Peyer's patch (tissue), 4 donors: ENCODE data around the gene C1orf74. TPM values are rescaled to one million over a fixed set of nuclear protein-coding genes. Genes with fewer than 3 reads are reported as not detected.

Source experiments
- DNase-seq, 3 donors: peaks; one replicate each; pipeline ENCODE4 v3.0.0-alpha.2; 2017 to 2019
- H3K27ac ChIP-seq, 4 donors: fragments of 200-600 bp; sonication (generic); one replicate each; pipeline ENCODE4 v1.5.1; 2016 to 2019
- H3K27me3 ChIP-seq, 2 donors: fragments of 200-600 bp; sonication (generic); one replicate each; pipeline ENCODE4 v1.5.1; 2019
- H3K36me3 ChIP-seq, 3 donors: fragments of 200-600 bp; sonication (generic); one replicate each; pipeline ENCODE4 v1.5.1; 2016 to 2019
- H3K4me1 ChIP-seq, 4 donors: fragments of 200-600 bp; sonication (generic); one replicate each; pipeline ENCODE4 v1.5.1; 2016 to 2019
- H3K4me3 ChIP-seq, 4 donors: fragments of 200-600 bp; sonication (generic); 1 replicate in 3 of 4; 2 replicates in 1 of 4; pipeline ENCODE4 v1.5.1; 2016 to 2019; ENCODE audit warnings: mild to moderate bottlenecking in 1 of 4
- H3K9me3 ChIP-seq, 4 donors: fragments of 200-600 bp; sonication (generic); one replicate each; pipeline ENCODE4 v1.5.1; 2016 to 2019; ENCODE audit warnings: mild to moderate bottlenecking in 1 of 4
- CTCF ChIP-seq, 6 experiments: fragments of 450-650 bp in 4 of 6; fragments of 200-600 bp in 2 of 6; sonication (generic) in 1 of 6; IDR thresholded peaks; one replicate each; pipeline ENCODE4 v1.5.1; 2017 to 2019; ENCODE audit warnings: antibody characterized with exemption in 6 of 6, mild to moderate bottlenecking in 3 of 6, moderate library complexity in 1 of 6
- POLR2A ChIP-seq, 2 donors: fragments of 450-650 bp; IDR thresholded peaks; one replicate each; pipeline ENCODE4 v1.5.1; 2017; ENCODE audit warnings: antibody characterized with exemption in 2 of 2, mild to moderate bottlenecking in 2 of 2, moderate library complexity in 2 of 2
- total RNA-seq, 4 donors: library from RNA; depleted of rRNA; stranded (reverse); fragments of >200 nt; gene quantifications; one replicate each; pipeline ENCODE4 v1.1.0, GENCODE V29; 2016

Gene C1orf74
- total RNA-seq, 4 donors from 2014 or later, result 0.83 to 1.9 (median 1.8) TPM

- no peaks in the 10 kb centered on the region for H3K9me3 ChIP-seq
- H3K27me3 ChIP-seq, result no peaks in the 10 kb centered on the region
- TF ChIP-seq CTCF (IDR thresholded peaks at IDR 0.05), result no peak
- H3K4me3 ChIP-seq, result no peak overlapping the region
- peak overlapping the region in 1 of 4 donors; percentile 91 for H3K27ac ChIP-seq
- peaks cover 0 to 39% (median 0%) of the 10 kb centered on the region in 4 donors for H3K4me1 ChIP-seq
- DNase-seq, result no peak
- peaks cover 0 to 23% (median 0%) of the 10 kb centered on the region in 3 donors for H3K36me3 ChIP-seq
Observed at GRCh38 chr1:209785592-209785991, 1.2 kb upstream of the C1orf74 start.

GRCh38 chr1:209783386-209783785 lies 973 bp downstream of the C1orf74 start:
- no peak for DNase-seq
- H3K9me3 ChIP-seq, result no peaks in the 10 kb centered on the region
- no peak overlapping the region for H3K27ac ChIP-seq
- H3K27me3 ChIP-seq, result no peaks in the 10 kb centered on the region
- peak overlapping the region in 2 of 4 donors; percentile 66 to 77 for H3K4me3 ChIP-seq
- H3K36me3 ChIP-seq, result peaks cover 0 to 2% (median 0%) of the 10 kb centered on the region in 3 donors
- no peak for TF ChIP-seq POLR2A (IDR thresholded peaks at IDR 0.05)
- TF ChIP-seq CTCF (IDR thresholded peaks at IDR 0.05), result no peak
- peaks cover 0 to 29% (median 0%) of the 10 kb centered on the region in 4 donors for H3K4me1 ChIP-seq

- Histone ChIP-seq H3K36me3 (no peaks in the 10 kb centered on the region), H3K27me3 (no peaks in the 10 kb centered on the region), H3K27ac (peak overlapping the region in 1 of 4 donors; percentile 15), H3K9me3 (no peaks in the 10 kb centered on the region), H3K4me3 (no peak overlapping the region), H3K4me1 (peaks cover 0 to 13% (median 0%) of the 10 kb centered on the region in 4 donors)
- DNase-seq, result no peak
- TF ChIP-seq CTCF (IDR thresholded peaks at IDR 0.05) (no peak), POLR2A (IDR thresholded peaks at IDR 0.05) (no peak)
Observed at GRCh38 chr1:209780268-209780667, 4.1 kb downstream of the C1orf74 start.

GRCh38 chr1:209778102-209778501 lies 6.3 kb downstream of the C1orf74 start:
- TF ChIP-seq POLR2A (IDR thresholded peaks at IDR 0.05) (no peak), CTCF (IDR thresholded peaks at IDR 0.05) (no peak)
- Histone ChIP-seq H3K4me1 (peaks cover 0 to 4% (median 0%) of the 10 kb centered on the region in 4 donors), H3K9me3 (no peaks in the 10 kb centered on the region), H3K36me3 (no peaks in the 10 kb centered on the region), H3K27ac (no peak overlapping the region), H3K27me3 (no peaks in the 10 kb centered on the region), H3K4me3 (no peak overlapping the region)
- no peak for DNase-seq

- no peak for DNase-seq
- TF ChIP-seq CTCF (IDR thresholded peaks at IDR 0.05) (no peak), POLR2A (IDR thresholded peaks at IDR 0.05) (no peak)
- no peak overlapping the region for H3K27ac ChIP-seq
- H3K4me3 ChIP-seq, result no peak overlapping the region
- H3K36me3 ChIP-seq, result no peaks in the 10 kb centered on the region
- no peaks in the 10 kb centered on the region for H3K9me3 ChIP-seq
- H3K4me1 ChIP-seq, result no peaks in the 10 kb centered on the region
- H3K27me3 ChIP-seq, result no peaks in the 10 kb centered on the region
Observed at GRCh38 chr1:209777587-209777986, 6.8 kb downstream of the C1orf74 start.

- no peaks in the 10 kb centered on the region for H3K9me3 ChIP-seq
- TF ChIP-seq CTCF (IDR thresholded peaks at IDR 0.05) (no peak), POLR2A (IDR thresholded peaks at IDR 0.05) (no peak)
- peak overlapping the region in 1 of 4 donors; percentile 48 for H3K27ac ChIP-seq
- no peak for DNase-seq
- H3K27me3 ChIP-seq, result no peaks in the 10 kb centered on the region
- peaks cover 0 to 6% (median 0%) of the 10 kb centered on the region in 4 donors for H3K4me1 ChIP-seq
- no peak overlapping the region for H3K4me3 ChIP-seq
- H3K36me3 ChIP-seq, result no peaks in the 10 kb centered on the region
Observed at GRCh38 chr1:209775678-209776077, 8.7 kb downstream of the C1orf74 start.
